Islet precursor cell (in vitro differentiated cells): ENCODE data around the gene ST3GAL2.
A peak's percentile ranks its signal among the peaks of the same experiment; 100 is the strongest.
"Not testable (repeated sequence)": the region's sequence is repeated elsewhere in the genome, so short reads cannot be mapped to it uniquely, and the experiment has no call there.

Experiments
- DNase-seq: peaks from one replicate; pipeline ENCODE4 v3.0.0-alpha.2; 2018

The ST3GAL2 gene

DNA sequence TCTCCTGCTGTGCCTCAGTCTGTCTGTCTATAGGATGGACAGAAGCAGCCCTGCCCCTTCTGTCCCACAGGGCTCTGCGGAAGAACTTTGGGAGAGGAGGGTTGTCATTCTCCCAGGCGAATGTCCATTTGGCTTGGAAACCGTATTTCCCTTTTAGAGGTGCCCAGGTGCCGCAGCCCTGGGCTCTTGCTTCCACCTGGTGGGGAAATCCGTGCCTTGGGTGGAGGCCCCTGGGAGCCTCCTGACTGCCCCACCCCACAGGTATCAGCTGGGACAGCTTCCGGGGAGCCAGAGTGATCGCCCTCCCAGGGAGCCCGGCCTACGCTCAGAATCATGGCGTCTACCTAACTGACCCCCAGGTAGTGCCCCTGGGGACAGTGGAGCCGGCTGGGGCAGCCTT lies 28.2 kb upstream of the ST3GAL2 start:
- DNase-seq: no peak

DNA sequence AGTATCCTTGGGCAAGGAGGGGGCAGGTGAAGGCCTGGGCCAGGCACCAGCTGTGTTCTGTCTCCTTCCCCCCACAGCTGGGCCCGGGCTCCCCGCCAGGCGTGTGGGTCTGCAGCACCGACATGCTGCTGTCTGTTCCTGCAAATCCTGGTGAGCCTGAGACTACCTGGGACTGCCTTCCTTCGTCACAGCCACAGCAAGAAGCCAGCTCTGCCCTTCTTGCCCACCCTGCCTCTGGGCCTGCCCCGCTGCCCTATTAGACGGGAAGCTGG lies 27.8 kb upstream of the ST3GAL2 start:
- no peak for DNase-seq

- DNase-seq: no peak
Observed at GRCh38 chr16:70465999-70466804, 27.3 kb upstream of the ST3GAL2 start.

- DNase-seq: no peak
Observed at GRCh38 chr16:70463235-70463634, 24.3 kb upstream of the ST3GAL2 start.

DNA sequence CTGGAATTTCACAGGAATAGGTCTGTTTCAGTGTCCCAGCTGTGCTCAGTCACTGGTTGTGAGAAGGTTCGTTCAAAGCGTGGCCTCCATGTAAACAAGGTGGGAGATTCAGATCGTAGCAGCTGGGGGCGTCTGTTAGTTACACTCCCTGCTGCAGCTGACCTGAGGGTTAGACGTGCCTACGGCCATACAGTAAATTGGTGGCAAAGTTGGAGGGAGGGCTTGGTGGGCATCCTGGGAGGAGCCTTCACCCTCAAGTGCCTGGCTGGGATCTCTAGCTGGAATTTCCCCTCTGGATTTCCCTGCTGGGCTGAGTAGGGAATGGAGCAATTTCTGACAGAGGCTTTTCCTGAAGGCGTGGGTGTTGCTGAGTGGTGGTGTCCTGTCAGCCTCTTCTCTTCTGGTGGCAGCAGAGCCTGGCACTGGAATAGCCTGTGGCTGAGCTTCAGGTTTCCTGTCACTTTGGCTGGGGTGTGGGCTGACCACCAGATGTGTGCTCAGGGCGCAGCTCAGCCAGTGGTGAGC lies 21.9 kb upstream of the ST3GAL2 start:
- DNase-seq: peak; percentile 54

- no peak for DNase-seq
Observed at GRCh38 chr16:70457446-70458166, 18.7 kb upstream of the ST3GAL2 start.

DNA sequence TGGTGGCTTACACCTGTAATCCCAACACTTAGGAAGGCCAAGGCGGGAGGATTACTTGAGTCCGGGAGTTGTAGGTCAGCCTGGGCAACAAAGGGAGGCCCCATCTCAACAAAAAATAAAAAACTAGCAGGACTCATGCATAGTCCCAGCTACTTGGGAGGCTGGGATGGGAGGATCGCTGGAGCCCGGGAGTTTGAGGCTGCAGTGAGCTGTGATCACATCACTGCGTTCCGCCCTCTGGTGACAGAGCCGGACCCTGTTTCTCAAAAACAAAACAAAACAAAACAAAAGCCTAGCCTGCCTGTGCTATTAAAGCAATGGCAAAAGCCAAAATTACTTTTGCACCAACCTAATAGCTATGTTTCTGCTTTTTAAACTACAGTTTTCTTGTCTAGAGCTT lies 17.0 kb upstream of the ST3GAL2 start:
- no peak for DNase-seq

- DNase-seq: peak; percentile 92
Observed at GRCh38 chr16:70454222-70455034, 15.5 kb upstream of the ST3GAL2 start, which contains the start of gene FCSK. Gene FCSK (plus strand): TSS chr16:70454595. CDS start chr16:70463191, 8,596 bp downstream.

- DNase-seq: no peak
Observed at GRCh38 chr16:70453892-70454221, 15.0 kb upstream of the ST3GAL2 start.

GRCh38 chr16:70453117-70453891 lies 14.4 kb upstream of the ST3GAL2 start:
- no peak for DNase-seq

GRCh38 chr16:70451004-70451340 lies 12.1 kb upstream of the ST3GAL2 start:
- not testable (repeated sequence) for DNase-seq

GRCh38 chr16:70450142-70451003 lies 11.5 kb upstream of the ST3GAL2 start:
- not testable (repeated sequence) for DNase-seq

DNA sequence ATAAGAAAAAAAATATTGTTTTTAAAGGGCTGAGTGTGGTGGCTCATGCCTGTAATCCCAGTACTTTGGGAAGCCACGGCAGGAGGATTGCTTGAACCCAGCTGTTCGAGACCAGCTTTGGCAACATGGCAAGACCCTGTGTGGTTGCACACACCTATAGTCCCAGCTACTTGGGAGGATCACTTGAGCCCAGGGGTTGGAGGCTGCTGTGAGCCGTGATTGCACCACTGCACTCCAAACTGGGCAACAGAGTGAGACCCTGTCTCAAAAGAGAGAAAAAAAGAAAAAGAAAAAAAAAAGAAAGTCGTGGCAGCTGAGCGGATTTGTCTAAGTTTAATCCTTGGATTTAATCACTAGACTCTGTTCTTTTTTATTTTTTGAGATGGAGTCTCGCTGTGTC lies 9.2 kb upstream of the ST3GAL2 start:
- no peak for DNase-seq

DNA sequence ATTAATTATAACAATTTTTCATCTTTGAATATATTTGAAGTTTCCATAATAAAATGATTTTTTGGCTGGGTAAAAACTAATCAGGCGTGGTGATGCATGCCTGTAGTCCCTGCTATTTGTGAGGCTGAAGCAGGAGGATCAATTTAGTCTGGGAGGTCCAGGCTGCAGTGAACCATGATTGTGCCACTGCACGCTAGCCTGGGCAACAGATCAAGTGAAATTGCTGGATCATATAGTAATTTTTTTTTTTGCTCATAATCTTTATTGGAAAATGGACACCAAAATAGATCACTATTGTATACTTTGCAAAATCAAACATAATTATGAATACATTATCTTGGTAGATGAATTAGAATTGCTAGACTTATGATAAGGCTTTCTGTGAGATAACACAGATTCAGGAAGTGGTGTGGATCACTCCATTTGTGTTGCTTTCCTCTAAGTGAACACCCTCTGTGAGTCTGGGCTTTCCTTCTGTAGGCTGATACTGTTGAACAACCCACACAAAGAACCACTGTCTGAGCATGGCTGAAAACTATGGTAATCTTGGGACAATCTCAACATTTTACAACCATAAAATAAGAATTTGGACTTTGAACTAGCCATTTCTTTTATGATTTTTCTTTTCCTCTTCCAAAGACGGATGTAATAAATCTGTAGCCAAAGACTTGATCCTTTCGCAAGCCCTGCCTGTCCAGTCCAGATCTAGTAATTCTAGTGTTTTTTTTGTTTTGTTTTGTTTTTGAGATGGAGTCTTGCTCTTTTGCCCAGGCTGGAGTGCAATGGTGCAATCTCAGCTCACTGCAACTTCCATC lies 5.6 kb upstream of the ST3GAL2 start:
- no peak for DNase-seq

GRCh38 chr16:70442344-70442743 lies 3.4 kb upstream of the ST3GAL2 start:
- no peak for DNase-seq

DNA sequence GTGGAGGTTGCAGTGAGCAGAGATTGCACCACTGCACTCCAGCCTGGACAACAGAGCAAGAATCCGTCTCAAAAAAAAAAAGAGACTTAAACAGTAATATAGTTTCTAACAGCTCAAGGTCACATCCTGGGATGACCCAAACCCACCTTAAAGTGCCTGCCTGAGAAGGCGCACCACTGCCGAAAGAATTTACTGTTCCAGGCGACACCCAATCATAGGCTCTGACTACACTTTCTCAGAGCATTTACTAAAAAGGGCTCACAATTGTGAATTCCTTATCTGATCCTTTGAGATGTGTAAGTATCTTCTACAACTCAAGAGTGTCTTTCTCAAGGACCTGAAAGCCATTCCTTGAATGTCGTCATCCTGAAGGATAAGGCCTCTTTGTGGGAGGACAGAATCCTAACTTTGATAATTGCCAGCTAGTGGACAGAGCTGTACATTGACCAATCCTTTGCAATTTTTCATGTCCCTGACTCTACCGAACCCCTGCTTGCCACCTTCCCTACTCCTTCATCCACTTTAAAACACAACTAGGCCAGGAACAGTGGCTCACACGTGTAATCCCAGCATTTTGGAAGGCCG lies 2.6 kb upstream of the ST3GAL2 start:
- DNase-seq: peak; percentile 67

DNA sequence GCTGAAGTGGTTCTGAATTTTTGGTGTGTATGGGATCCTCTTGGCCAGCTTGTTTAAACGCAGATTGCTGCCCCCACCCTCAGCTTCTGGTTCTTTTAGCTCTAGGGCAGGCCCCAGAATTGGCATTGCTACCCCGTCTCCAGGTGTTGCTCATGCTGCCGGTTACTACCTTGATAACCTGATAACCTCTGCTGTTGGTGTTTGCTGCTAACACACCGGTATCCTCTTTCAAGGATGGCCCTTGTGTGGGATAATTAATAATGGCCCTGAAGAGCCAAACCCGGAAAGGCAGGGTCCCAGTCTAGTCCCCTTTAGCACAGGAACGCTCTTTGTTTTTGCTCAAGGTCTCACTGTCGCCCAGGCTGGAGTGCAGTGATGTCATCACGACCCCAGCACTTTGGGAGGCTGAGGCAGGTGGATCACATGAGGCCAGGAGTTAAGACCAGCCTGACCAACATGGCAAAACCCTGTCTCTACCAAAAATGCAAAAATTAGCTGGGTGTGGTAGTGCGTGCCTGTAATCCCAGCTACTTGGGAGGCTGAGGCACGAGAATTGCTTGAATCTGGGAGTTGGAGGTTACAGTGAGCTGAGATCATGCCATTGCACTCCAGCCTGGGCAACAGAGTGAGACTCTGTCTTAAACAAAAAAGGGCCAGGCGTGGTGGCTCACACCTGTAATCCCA lies 1.3 kb upstream of the ST3GAL2 start:
- no peak for DNase-seq

DNA sequence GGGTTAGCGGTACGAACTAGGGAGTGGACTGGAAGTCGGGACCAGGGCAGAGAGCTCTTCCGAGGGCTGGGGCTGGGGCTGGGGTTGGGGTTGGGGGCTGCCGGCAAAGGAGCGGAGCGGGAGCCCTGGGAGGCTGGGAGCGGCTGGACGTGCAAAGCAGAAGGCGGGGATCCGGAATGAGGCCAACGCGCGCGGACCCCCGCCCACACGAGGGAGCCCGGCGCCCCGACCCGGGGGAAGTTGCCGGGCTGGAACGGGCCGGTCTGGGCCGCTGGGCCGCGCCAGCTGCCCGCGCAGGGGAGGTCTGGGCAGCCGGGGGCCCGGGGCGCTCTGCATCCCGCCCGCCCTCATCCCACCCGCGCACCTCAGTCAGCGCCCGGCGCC lies 323 bp downstream of the ST3GAL2 start:
- no peak for DNase-seq

DNA sequence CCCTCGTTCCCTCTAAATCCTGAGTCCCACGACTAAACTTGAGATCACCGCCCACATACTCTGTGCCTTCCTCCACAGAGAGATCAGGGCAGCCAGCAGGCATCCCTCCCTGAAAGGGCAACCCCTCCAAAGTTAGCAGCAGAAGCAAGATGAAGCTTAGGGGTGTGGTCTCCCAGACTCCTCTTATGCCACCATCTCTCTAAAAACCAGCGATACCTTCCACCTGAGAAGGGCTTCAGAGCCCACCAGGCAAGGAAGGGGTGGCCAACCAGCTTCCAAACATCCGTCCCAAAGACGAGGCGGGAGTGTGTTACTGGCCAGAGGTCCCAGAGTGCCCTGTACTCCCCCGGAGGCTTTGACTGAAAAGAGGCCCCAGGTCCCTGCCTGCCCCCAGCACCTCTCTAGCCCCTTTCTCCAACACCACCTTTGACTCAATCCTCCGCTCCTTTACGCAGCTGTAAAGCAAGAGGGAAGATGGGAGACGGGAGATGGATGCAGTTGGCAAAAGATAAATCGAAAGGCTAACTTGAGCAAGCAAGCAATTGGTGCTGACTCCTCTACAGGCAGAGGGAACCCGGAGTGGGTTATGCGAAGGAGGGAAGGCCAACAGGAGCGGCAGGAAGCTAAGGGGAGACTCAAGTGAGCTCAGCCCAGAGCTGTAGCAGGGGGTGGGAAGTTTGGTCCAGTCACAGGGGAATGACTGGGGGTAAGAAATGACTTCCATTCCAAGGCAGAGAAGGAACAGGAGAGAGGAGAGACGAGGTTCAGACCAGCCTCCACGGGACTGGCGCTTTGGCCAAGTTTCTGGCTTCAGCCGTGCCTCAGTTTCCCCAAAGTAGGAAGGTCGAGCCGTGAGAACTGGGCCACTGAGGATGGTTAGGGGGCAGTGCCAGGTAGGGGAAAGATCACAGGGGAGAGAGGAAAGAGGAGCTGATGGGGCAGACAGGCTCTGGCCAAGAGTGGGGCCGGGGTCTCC lies 1.0 kb downstream of the ST3GAL2 start:
- peak; percentile 76 for DNase-seq
